Suppressor macrophage treated with lipopolysaccharide for 1 hour (primary cell): ENCODE results near the gene RAP1GAP.
A peak's percentile ranks its signal among the peaks of the same experiment; 100 is the strongest.

Source experiments
- DNase-seq, 3 donors: peaks; one replicate each; pipeline ENCODE4 v3.0.0-alpha.2; 2020 to 2022

RAP1GAP gene

DNA sequence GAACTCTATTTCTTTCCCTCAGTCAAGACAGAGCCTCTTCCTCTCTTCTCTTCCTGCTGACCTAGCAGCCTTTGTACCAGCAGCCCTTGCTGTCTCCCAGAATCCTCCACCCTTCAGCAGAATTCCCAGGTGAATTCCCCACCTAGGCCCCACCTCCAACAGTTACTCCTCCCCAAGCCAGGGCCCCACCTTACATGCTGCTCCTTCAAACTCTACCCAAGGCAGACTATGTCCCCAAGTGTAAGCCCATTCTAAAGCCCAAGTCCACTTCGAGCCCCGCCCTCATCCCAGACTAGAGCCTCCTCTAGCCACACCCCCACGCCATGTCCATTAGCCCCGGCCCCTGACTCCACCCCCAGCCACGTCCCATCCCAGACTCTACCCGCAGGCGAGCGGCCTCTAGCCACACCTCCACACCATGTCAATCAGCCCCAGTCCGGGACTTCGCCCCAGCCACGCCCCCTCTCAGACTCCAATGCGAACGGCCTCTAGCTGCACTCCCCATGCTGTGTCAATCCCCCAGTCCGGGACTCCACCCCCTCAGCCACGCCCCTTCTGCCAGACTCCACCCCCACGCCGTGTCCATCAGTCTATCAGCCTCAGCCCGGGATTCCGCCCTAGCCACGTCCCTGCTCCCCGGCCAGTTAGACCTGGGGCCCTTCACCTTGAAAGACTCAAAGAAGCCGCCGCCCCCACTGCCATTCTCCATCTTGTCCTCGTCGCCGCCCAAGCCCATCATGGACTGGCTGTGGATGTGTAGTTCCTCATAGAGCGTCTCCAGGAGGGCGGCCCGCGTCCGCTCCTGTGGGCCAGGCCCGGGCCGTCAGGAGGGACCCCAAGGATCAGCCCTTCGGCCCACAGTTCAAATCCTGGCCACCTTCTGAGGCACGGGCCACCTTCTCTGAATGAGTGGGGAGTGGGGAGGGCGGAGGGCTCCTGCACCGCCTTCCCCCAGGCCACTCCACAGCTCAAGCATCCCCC, 61.3 kb downstream of the RAP1GAP start:
- peak; percentile 79 to 84 (median 80) for DNase-seq

DNA sequence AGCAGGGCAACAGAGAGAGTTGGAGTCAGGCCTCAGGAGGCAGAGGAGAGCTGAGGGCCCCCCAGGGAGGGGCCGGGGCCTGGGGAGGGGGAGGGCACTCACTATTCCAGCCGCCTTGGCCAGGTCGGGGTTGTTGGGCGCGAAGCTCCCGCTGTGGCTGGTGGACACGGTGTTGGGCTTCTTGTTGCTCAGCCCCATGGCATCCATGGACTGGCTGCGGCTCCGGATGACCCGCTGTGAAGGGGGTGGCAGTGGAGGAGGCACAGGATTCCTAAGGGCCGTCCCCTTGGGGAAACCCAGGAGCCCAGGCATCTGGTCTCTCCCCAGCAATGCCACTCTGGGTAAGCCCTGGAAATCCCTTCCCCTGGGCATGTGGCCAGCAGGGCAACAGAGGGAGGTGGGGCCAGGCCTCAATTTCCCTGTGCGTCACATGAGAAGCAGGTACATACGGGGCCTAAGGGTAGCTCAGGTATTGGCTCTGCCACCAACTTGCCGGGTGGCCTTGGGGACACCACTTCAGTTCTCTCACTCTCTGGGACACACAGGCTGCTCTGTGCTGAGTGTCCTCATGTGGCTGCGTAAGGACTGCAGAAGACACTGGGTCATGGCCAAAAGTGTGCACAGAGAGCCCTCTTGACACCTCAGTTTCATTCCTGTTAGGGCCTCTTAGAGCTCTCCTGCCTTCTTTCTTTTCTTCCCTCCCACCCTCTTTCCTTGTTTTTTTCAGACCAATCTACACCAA, 63.0 kb downstream of the RAP1GAP start:
- no peak for DNase-seq

DNA sequence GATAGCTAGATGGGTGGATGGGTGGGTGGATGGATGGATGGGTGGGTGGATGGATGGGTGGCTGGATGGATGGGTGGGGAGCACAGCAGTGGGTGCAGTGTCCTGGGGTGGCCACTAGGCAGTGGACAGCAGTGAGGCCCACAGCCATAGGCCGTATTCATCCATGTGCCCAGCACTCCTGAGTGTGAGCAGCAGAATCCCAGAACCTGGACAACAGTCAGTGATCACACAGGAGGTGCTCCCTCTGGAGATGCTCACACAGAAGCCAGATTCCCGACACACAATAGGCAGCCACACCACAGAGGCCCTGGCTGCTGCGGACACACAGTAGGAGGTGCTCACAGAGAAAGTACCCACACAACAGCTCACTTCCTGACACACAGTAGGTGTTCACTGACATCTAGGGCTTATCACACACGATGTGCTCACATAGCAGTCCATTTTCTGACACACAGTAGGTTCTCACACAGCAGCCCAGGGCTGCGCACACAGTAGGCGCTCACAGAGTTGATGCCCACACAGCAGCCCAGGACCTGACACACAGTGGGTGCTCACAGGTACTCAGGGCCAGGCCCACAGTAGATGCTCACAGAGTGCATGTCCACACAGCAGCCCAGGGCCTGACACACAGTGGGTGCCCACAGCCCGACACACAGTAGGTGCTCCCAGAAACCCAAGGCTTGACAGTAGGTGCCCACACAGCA, 64.0 kb downstream of the RAP1GAP start:
- DNase-seq: no peak

DNA sequence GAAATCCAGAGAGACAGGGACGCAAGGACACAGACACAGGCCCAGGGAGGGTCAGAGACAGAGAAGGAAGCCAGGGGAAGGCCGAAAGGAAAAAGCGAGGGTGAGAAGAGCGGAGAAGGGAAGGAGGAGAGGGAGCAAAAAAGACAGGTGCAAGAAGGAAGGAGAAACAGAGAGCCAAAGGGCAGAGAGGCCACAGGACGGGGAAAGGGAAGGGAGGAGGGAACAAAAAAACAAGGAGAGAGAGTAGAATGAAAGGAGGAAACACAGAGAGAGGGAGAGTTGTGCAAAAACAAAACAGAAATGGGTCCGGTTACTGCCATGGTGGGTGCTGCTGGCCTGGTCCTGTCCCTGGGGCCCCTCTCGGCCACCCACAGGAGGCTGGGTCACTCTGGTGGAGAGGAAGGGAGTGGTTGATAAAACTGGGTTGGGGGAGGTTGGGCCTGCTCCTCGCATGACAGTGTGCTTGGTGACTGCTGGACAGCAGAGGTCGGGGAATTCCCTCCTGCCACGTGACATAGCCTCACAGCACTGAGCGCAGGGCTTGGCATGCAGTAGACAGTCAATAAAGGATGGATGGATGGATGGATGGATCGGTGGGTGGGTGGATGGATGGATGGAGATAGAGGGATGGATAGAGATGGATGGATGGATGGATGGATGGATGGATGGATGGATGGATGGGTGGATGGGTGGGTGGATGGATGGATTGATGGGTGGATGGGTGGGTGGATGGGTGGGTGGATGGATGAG, 64.8 kb downstream of the RAP1GAP start:
- peak; percentile 35 to 42 (median 40) for DNase-seq

DNA sequence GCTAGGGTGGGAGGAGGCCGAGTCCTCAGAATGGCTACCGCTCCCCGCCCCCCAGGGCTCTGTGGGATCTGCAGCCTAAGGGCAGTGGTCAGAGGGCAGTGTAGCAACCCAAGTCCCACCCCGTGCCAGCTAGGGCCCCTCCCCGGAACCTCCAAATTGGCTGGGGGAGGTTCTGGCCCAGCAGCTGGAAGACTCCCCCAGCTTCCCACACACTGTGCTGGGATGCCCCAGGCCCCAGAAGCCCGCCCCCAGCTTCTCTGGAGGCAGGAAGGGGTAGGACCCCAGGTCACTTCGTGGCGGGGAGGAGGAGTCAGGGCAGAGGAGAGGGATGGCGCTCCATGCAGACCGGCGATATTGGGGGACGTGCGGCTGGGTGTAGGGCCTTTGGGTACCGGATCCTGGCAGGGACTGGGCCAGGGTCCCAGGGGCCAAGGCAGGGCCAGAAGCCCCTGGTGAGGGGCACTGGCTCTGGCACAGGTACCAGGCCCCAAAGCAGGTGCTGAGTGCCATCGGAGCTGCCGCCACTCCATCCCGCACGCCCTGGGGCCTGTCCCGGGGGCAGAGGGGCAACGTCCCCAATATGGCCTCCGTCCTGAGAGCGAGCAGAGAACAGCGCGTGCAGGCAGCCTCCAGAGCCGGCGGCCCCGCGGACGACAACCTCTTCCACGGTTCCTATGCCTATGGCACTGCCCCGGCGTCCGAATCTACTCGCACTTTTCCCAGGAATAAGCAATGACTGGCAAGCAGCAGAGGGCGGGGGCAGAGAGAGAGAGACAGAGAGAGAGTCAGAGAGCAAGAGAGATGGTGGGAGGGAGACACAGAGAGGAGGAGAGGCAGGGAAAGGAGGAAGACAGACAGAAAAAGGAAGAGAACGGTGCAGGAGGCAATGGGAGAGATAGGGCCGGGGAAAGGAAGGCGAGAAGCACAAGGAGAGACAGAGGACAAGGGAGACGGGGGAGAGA, 65.7 kb downstream of the RAP1GAP start:
- no peak for DNase-seq

DNA sequence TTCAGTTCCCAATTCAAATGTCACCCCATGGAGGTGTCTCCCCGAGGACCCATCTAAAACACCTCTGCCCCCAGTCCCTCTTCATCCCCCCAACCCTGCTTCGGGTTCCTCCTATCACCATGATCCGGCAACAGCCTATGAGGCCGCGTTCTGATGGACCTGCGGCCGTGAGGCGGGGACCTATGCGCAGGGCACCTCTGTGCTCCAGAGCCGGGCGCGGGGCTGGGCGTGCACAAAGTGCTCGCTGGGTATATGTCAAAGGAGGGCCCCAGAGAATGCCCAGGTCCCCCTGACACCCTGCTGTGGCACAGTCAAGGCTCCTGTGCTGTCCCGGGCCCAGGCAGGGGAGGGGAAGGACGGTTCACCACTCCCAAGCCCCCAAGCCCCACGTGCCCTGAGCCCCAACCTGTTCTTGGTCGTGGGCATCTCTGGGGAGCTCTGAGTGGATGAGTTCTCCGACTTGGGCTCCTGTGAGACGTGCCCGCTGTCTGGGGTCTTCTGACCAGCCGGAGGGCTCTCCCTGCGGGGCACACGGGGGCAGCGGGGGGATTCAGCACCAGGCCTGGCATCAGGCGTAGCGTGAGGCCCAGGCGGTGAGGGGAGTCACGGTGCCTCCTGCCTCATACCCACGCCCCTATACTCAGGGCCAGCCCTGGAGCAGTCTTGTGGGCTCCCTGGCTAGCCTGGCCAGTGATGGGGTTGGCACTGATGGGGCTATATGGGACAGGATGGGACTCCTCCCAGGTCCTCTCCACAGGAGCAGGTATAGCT, 67.7 kb downstream of the RAP1GAP start:
- no peak for DNase-seq

DNA sequence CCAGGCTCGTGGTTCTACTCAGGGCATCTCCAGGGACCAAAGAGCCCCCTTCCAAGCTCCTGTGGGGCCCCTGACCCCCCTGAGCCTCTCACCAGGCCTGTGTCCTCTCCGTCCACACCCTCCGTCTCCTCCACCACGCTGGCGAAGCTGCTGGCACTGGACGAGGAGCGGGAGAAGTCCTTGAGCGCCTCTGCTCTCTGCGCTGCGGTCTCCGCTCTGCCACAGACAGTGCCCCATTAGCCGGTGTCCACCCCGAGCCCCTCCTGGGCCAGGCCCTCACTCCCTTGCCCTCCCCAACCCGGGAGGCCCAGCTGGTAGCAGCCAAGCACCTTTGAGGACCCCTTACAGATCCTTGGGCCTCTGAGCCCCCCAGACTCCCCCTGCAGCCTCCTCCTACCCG, 69.8 kb downstream of the RAP1GAP start:
- no peak for DNase-seq

DNA sequence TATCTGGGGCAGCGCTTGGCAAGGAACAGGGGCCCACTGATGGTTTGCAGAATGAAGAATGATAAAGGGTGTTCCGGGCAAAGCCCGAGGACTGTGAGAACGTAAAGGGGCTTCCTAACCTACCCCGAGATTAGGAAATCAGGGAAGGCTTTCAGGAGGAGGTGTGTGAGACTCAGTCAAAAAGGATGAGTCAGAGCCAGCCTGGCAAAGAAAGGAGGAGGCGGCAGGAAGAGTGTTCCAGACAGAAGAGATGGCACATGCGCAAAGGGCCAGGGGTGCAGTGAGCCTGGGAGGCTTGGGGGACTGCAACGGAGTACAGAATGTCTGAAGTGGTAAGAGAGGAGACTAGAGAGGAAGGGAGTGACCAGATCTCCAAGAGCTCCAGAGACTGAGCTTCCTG, 70.3 kb downstream of the RAP1GAP start:
- DNase-seq: no peak

DNA sequence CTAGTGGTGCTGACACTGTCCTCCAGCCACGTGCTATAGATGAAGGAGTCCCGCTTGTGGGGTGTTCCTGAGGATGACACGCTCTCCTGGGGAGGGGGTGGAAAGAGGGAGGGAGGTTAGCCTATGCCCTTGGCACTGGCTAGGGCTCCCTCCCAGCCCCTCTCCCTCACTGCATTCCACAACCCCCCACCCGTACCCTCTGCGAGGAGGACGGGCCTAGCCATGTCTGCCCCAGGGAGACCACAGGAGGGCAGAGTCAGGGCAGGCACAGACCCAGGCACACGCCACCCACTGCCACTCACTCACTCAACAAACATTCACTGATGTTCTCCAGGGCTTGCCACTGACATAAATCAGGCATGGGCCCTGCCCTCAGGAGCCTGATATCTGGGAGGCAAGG, 70.7 kb downstream of the RAP1GAP start:
- DNase-seq: no peak

DNA sequence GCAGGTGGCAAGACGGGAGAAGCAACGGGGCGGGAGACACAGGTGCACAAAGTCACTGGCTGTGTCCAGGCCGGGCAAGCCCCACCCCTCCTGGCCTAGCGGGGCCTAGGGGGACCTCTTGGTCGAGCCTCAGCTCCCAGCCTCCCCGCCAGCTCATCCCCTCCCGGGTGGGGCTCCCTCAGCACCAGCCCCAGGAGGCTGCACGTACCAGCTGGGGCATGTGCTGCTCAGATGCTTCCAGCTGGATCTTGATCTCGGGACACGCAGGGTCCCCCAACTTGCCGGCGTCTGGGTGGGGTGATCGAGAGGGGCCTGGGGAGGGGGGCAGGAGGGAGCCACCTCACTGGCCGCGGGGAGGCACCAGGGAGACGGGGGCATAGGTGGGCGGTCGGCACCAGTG, 71.4 kb downstream of the RAP1GAP start:
- no peak for DNase-seq

DNA sequence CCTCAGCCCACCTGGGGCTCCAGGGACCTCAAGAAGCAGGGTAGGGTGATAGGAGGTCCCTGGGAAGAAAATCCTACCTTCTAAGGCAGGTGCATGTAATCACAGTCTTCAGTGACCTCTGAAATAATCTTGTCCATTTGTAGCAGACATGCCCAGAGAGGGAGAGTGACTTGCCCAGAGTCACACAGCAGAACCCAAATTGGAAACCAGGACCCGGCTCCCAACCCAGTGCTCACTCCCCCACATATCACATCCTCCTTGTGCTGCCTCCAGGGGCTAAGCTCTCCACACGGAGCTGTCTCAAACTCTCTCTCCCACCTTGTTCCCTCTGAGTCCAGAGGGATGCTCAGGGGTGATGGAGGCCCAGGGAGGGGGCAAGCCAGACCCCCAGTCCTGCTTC, 72.5 kb downstream of the RAP1GAP start:
- no peak for DNase-seq

DNA sequence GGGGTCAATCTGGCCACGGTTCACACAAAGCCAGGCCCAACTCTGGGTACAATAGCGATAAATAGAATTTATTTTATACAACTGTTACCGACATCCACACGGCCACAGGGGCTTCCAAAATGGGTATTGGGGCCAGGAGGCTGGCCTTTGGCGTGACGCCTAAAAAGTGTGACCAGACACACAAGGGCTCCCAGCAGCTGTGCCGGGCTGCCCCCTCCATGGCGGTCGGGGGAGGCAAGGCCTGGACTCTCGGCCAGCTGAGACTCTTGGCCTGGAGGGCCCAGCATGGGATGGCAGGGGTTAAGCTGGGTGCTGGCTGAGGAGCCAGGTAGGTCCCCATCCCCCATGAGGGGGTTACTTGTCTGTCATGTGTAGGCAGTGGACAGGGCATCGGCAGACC, 73.0 kb downstream of the RAP1GAP start:
- no peak for DNase-seq

DNA sequence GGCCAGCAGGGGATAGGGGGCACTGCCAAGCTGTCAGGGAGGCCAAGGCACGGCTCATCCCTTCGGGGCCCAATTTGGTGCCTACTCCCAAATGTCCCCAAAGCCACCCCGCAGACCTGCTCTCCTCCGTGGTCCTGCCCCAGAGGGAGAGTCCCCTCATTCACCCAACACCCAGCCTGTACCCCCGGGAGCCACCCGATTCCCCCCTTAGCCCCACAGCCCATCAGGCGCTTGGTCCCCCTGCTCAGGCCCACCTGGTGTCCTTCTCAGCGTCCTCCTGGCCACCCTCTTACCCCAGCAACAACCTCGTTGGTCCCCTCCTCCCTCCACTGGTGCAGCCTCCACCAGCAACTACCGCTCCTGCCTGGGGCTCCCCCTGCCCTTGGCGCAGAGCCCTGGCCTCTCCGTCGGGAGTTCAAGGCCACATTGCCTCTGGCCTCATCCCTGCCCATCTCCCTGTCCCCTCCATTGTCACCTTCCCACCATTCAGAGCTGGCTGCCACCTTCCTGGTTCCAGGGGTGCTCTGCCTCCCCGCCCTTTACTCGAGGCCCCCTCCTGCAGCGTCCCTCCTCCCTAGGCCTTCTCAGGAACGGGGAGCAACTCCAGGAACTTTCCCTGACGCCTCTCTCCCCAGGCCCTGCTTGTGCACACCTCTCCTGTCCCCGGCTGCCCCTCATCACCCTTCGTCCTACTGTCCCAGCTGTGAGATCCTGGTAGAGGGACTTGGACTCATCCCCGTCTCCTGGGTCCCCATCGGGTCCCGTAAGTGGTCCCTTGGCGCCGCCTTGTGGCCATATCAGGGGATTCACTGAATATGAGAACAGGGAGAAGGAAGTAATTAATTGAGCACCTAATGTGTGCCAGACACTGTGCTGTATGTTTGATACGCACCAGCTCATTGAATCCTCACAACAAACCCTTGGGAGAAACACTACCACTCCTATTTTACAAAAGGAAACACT, 73.9 kb downstream of the RAP1GAP start:
- peak; percentile 75 to 87 (median 76) for DNase-seq

DNA sequence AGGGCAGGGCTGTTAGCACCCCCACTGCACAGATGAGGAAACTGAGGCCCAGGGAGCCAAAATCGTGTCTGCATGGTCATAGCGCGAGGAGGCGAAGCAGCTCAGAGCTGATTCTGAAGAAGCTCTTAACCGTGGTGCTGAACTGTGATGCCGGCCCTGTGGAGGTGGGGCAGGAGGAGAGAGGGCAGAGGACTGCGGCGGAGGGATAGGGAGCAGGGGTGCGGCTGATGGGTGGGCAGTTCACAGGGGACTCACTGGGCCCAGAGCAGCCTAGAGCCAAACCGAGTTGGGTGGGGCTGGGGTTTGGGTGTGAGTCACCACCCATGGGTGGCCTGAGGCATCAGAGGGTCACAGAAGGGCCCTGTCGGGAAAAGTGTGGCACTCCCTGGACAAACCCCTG, 74.7 kb downstream of the RAP1GAP start:
- DNase-seq: peak in 2 of 3 donors; percentile 28 to 31

DNA sequence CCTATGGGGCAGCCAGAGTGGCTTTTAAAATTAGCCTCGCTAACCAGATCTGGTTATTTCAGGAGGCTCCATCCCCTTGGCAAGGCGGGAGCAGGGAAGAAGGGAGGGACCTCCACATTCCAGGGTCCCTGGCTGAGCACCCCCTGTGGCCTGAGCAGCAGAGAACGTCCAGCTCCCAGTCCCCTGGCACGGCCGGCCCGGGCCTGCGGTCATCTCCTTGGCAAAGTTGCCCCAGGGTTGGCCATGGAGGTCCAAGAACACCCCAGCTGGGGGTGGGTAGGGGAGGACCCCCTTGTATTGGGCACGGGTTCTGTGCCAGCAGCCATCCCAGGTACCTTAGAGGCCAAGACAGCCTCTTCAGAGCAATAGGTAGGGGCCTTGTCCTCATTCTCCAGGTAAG, 75.9 kb downstream of the RAP1GAP start:
- no peak for DNase-seq

DNA sequence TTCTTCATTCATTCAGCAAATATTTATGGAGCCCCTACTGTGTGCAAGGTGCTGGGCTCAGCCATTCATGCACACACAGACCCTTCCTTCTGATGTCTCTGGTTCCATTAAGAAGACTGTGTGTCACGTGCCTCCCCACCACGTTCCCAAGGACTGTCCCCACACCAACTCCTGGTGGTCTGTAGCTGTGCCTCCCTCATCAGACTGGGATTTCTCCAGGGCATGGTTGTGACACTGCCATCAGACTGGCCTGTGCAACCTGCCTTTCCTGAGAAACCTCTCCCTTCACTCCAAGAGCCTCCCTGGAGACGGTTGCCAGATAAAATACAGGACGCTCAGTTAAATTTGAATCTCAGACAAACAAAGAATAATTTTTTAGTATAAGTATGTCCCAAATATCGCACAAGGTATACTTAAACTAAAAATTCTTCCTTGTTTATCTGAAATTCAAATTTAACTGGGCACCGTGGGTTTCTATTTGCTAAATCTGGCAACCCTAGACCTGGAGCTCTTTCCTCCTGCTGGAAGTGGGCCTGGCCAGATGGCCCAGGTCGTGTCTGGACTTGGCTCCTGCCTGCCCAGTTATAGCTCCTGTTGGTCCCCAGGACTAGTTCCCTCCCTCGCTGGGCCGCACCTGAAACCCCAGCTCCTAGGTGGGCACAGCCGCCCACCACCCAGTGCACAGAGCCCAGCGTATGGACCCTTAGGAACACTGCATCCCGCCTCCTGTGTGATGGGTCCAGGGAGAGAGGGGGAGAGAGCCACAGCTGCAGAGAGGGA, 76.9 kb downstream of the RAP1GAP start:
- DNase-seq: no peak

DNA sequence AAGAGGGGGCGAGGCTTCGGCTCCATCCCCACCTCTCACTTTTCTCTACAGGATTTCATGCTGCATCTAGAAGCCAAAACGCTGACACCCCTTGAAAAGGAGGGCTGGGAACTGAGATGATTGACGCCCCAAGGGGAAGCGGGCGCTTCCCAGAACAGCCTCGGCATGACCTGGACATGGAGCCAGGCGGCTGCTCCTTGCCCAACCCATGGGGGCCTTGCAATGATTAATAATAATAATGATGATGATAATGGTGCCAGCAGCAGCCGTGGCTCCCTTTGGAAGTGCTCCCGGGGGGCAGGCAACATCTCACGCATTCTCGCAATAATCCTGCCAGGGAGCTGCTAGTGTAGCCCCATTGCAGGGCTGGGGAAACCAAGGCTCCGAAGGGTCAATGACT, 78.2 kb downstream of the RAP1GAP start:
- no peak for DNase-seq

DNA sequence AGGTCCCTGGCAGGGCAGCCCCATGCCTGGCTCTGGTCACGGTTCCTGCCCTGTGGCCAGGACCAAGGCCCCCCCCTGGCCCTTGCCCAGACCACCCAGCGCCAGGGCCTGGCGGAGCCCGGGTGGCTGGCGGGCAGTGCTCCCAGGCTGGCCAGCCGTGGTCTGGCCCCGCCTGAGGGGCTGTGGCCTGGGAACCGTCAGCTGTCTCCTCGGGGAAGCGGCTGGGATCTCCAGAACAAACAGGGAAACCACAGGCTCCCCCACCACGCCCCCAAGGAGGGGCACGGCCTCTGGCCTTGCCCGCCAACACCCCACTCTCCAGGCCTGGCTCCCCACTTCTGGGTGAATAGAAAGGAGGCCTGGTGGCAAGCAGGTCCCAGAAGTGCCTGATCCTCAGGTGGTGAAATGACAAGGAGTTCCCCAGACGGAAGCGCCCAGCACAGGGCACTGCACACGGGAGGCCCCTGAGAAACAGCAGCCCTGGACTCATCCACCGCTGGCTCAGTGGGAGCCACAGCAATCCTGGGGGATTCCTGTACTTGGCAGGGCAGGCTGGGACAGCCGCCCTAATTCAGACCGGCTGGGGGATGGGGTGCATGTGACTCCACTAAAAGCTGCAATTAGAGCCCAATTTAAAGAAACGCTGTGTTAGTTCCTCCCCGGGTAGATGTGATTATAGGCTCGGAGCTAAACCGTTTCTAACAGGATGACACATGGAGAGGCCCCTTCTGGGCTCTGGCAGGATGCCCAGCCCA, 78.9 kb downstream of the RAP1GAP start:
- DNase-seq: peak; percentile 18 to 52 (median 49)
